Trophoblast cell (in vitro differentiated cells and primary cell): ENCODE measurements around the gene ZNF780B.

Source experiments
- DNase-seq, 2 donors: peaks; one replicate each; pipeline ENCODE4 v3.0.0-alpha.2; 2016
- H2AFZ ChIP-seq: 2 replicates; pipeline ENCODE4 v1.6.1; 2013; ENCODE audit warnings: low read length, moderate library complexity, mild to moderate bottlenecking; ENCODE audit not compliant: insufficient read depth, poor library complexity
- H2AK5ac ChIP-seq: 2 replicates; pipeline ENCODE4 v1.6.1; 2013; ENCODE audit warnings: mild to moderate bottlenecking, low read length
- H2BK120ac ChIP-seq: 2 replicates; pipeline ENCODE4 v1.6.1; 2013; ENCODE audit warnings: low read length, mild to moderate bottlenecking, moderate library complexity; ENCODE audit not compliant: insufficient read depth, poor library complexity
- H2BK12ac ChIP-seq: 2 replicates; pipeline ENCODE4 v1.6.1; 2013; ENCODE audit warnings: mild to moderate bottlenecking, low read length, moderate library complexity
- H2BK5ac ChIP-seq: 2 replicates; pipeline ENCODE4 v1.6.1; 2013; ENCODE audit warnings: low read length, low read depth, moderate library complexity, mild to moderate bottlenecking; ENCODE audit not compliant: poor library complexity
- H3K14ac ChIP-seq: 2 replicates; pipeline ENCODE4 v1.6.1; 2013; ENCODE audit warnings: mild to moderate bottlenecking, low read length
- H3K18ac ChIP-seq: 2 replicates; pipeline ENCODE4 v1.6.1; 2013; ENCODE audit warnings: mild to moderate bottlenecking, low read length
- H3K23ac ChIP-seq: 2 replicates; pipeline ENCODE4 v1.6.1; 2013; ENCODE audit warnings: low read length
- H3K27ac ChIP-seq: 2 replicates; pipeline ENCODE4 v1.5.1; 2013; ENCODE audit warnings: low read depth, mild to moderate bottlenecking, inconsistent platforms, low read length, moderate library complexity
- H3K27me3 ChIP-seq: 2 replicates; pipeline ENCODE4 v1.6.1; 2013; ENCODE audit warnings: inconsistent platforms, mild to moderate bottlenecking, low read length, moderate library complexity; ENCODE audit not compliant: insufficient read depth
- H3K36me3 ChIP-seq, 2 experiments: 1 replicate in 1 of 2; 2 replicates in 1 of 2; pipeline ENCODE4 v1.6.1; 2013; ENCODE audit warnings: low read length in 2 of 2, mild to moderate bottlenecking in 2 of 2, moderate library complexity in 1 of 2; ENCODE audit not compliant: insufficient read depth in 2 of 2, control insufficient read depth in 1 of 2
- H3K4ac ChIP-seq: 2 replicates; pipeline ENCODE4 v1.6.1; 2013; ENCODE audit warnings: low read depth, mild to moderate bottlenecking, low read length, moderate library complexity
- H3K4me1 ChIP-seq, 2 experiments: 1 replicate in 1 of 2; 2 replicates in 1 of 2; pipeline ENCODE4 v1.6.1; 2013; ENCODE audit warnings: low read length in 2 of 2, mild to moderate bottlenecking in 2 of 2, moderate library complexity in 1 of 2; ENCODE audit not compliant: insufficient read depth in 2 of 2, control insufficient read depth in 1 of 2
- H3K4me2 ChIP-seq: 2 replicates; pipeline ENCODE4 v1.6.1; 2013; ENCODE audit warnings: inconsistent platforms, mild to moderate bottlenecking, low read length, moderate library complexity
- H3K4me3 ChIP-seq: 2 replicates; pipeline ENCODE4 v1.5.1; 2013; ENCODE audit warnings: mild to moderate bottlenecking, low read depth, low read length, inconsistent platforms
- H3K79me1 ChIP-seq: one replicate; pipeline ENCODE4 v1.6.1; 2013; ENCODE audit warnings: low read length
- H3K79me2 ChIP-seq: 2 replicates; pipeline ENCODE4 v1.6.1; 2013; ENCODE audit warnings: low read length, mild to moderate bottlenecking; ENCODE audit not compliant: control insufficient read depth, insufficient read depth, poor library complexity
- H3K9ac ChIP-seq: 2 replicates; pipeline ENCODE4 v1.6.1; 2013; ENCODE audit warnings: mild to moderate bottlenecking, low read length
- H3K9me3 ChIP-seq: 2 replicates; pipeline ENCODE4 v1.6.1; 2013; ENCODE audit warnings: low read depth, mild to moderate bottlenecking, control low read depth, inconsistent platforms, low read length; ENCODE audit not compliant: insufficient read depth
- H4K12ac ChIP-seq: 2 replicates; pipeline ENCODE4 v1.6.1; 2013; ENCODE audit warnings: low read depth, mild to moderate bottlenecking, low read length, moderate library complexity
- H4K8ac ChIP-seq: 2 replicates; pipeline ENCODE4 v1.6.1; 2013; ENCODE audit warnings: low read depth, mild to moderate bottlenecking, low read length, moderate library complexity
- H4K91ac ChIP-seq: one replicate; pipeline ENCODE4 v1.6.1; 2013; ENCODE audit warnings: low read depth, mild to moderate bottlenecking, low read length, moderate library complexity
- WGBS: extraction: QIAGEN DNeasy Blood & Tissue Kit; methylation state at CpG from one replicate; pipeline ENCODE4 v1.1.7; 2013; ENCODE audit warnings: missing lambda C conversion rate; ENCODE audit not compliant: insufficient read length, insufficient coverage; ENCODE audit errors: extremely low coverage; 5-methylcytosine and 5-hydroxymethylcytosine counted together

ZNF780B gene

DNA sequence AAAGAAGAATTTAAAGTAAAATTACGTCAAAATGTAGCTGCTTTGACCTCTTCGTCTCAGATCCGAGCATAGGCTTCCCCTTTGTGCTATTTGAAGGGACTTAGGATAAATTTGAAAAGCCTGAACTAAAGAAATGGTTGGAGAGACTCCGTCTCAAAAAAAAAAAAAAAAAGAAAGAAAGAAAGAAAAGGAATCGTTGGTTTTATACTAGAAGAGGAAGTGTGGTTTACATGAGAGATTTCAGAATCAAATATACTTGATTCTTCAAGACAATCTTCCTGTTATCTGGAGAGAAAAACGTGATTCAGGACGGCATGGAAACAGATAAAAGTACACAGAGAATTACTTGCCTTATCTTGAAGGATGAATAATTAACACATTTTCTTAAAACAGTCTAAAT is 474 bp upstream of the ZNF780B start:
- Histone ChIP-seq H2AK5ac (no peak overlapping the region), H3K27me3 (no peaks in the 10 kb centered on the region), H3K4ac (no peak overlapping the region), H4K8ac (peak overlapping the region; percentile 74), H2AFZ (peak overlapping the region; percentile 94), H4K12ac (no peak overlapping the region), H3K79me2 (peaks cover 5% of the 10 kb centered on the region), H3K4me2 (peak overlapping the region; percentile 64), H2BK120ac (no peak overlapping the region), H3K14ac (no peak overlapping the region), H3K4me3 (no peak overlapping the region), H3K4me1 (peaks cover 2 to 4% of the 10 kb centered on the region in 2 experiments), H3K27ac (no peak overlapping the region), H3K18ac (no peak overlapping the region), H4K91ac (no peak overlapping the region), H3K9me3 (no peaks in the 10 kb centered on the region), H2BK5ac (no peak overlapping the region), H3K79me1 (peaks cover 5% of the 10 kb centered on the region), H3K23ac (no peak overlapping the region), H2BK12ac (no peak overlapping the region), H3K36me3 (no peaks in the 10 kb centered on the region), H3K9ac (no peak overlapping the region)
- DNase-seq = no peak
- WGBS = no CpG with 5 or more reads among the region's 7 CpGs

DNA sequence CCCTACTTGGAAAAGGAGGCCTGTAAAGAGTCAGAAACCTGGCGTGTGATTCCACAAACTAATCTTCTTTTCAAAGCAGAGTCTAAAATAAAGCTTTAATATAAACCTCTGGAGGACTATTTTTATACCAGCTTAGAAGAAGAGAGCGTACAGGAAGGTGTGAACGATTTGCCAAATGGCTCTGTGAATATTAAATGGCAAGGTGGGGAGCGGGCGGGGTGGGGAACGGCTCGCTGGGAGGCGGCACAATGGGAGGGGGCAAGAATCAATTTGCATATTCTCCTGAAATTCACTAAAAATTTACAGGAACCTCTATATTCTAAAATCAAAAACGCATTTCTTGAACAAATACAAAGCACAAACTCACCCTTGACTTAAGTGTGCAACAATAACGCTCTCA is 982 bp downstream of the ZNF780B start:
- no peak for DNase-seq
- no peak overlapping the region for H2BK5ac ChIP-seq
- H4K12ac ChIP-seq = no peak overlapping the region
- peak overlapping the region; percentile 64 for H3K4me2 ChIP-seq
- peaks cover 5% of the 10 kb centered on the region for H3K79me2 ChIP-seq
- WGBS = no CpG with 5 or more reads among the region's 10 CpGs
- H3K4ac ChIP-seq = no peak overlapping the region
- H3K9me3 ChIP-seq = peaks cover 4% of the 10 kb centered on the region
- H3K36me3 ChIP-seq = no peaks in the 10 kb centered on the region
- H3K14ac ChIP-seq = no peak overlapping the region
- H2AFZ ChIP-seq = peak overlapping the region; percentile 94
- no peak overlapping the region for H4K91ac ChIP-seq
- H3K18ac ChIP-seq = no peak overlapping the region
- H2BK120ac ChIP-seq = no peak overlapping the region
- H3K4me1 ChIP-seq = peaks cover 2 to 4% of the 10 kb centered on the region in 2 experiments
- no peak overlapping the region for H2AK5ac ChIP-seq
- no peaks in the 10 kb centered on the region for H3K27me3 ChIP-seq
- no peak overlapping the region for H3K9ac ChIP-seq
- H3K23ac ChIP-seq = no peak overlapping the region
- no peak overlapping the region for H4K8ac ChIP-seq
- H3K4me3 ChIP-seq = no peak overlapping the region
- peaks cover 5% of the 10 kb centered on the region for H3K79me1 ChIP-seq
- H3K27ac ChIP-seq = no peak overlapping the region
- H2BK12ac ChIP-seq = no peak overlapping the region

DNA sequence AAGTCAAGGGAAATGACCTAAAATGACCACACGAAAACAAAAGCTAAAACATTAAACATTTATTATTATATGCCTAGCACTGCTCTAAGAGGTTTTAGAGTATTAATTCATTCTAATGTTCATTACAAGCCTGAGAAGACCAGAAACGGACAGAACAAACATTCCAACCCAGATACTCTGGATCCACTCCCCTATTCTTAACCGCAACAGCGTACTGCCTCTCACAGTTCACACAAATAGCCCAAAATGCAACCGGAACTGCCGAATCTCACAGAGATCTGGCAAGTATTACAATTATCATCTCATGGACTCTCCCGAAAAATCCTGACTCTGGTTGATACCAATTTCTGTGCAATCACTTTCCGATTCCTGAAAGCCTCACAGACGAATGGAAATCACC is 1.4 kb downstream of the ZNF780B start:
- peak overlapping the region; percentile 33 for H3K4me2 ChIP-seq

DNA sequence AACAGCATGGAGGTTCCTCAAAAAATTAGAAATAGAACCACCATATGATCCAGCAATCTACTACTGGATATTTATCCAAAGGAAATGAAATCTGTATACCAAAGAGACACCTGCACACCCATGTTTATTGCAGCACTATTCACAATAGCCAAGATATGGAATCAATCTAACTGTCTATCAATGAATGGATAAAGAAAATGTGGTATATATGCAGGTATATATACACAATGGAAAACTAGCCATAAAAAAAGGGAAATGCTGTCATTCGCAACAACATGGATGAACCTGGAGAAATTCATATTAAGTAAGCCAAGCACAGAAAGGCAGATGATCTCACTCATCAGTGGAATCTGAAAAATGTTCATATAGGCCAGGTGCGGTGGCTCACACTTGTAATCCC is 2.5 kb downstream of the ZNF780B start:
- WGBS = no CpG with 5 or more reads among the region's 2 CpGs
- no peak overlapping the region for H4K91ac ChIP-seq

More for the DNA sequence above, 1.4 kb downstream of the ZNF780B start:
- peaks cover 5% of the 10 kb centered on the region for H3K79me1 ChIP-seq
- H4K8ac ChIP-seq = no peak overlapping the region
- H4K91ac ChIP-seq = no peak overlapping the region
- DNase-seq = no peak
- H2AFZ ChIP-seq = no peak overlapping the region
- H3K4ac ChIP-seq = no peak overlapping the region
- H2BK12ac ChIP-seq = no peak overlapping the region
- H3K27ac ChIP-seq = no peak overlapping the region
- peaks cover 2 to 4% of the 10 kb centered on the region in 2 experiments for H3K4me1 ChIP-seq
- H2BK120ac ChIP-seq = no peak overlapping the region
- H3K18ac ChIP-seq = no peak overlapping the region
- H3K9me3 ChIP-seq = peaks cover 4% of the 10 kb centered on the region
- H3K14ac ChIP-seq = no peak overlapping the region
- H2BK5ac ChIP-seq = no peak overlapping the region
- H3K9ac ChIP-seq = no peak overlapping the region
- H3K36me3 ChIP-seq = no peaks in the 10 kb centered on the region
- H4K12ac ChIP-seq = no peak overlapping the region
- H2AK5ac ChIP-seq = no peak overlapping the region
- no peak overlapping the region for H3K23ac ChIP-seq
- peaks cover 5% of the 10 kb centered on the region for H3K79me2 ChIP-seq
- WGBS = no CpG with 5 or more reads among the region's 9 CpGs
- H3K4me3 ChIP-seq = no peak overlapping the region
- H3K27me3 ChIP-seq = no peaks in the 10 kb centered on the region

More for the DNA sequence above, 2.5 kb downstream of the ZNF780B start:
- Histone ChIP-seq H3K4me3 (no peak overlapping the region), H2AFZ (no peak overlapping the region), H3K36me3 (peaks cover 3 to 4% of the 10 kb centered on the region in 2 experiments), H3K18ac (no peak overlapping the region), H2BK5ac (no peak overlapping the region), H2BK120ac (no peak overlapping the region), H3K79me2 (peaks cover 5% of the 10 kb centered on the region), H2AK5ac (no peak overlapping the region), H3K14ac (no peak overlapping the region), H3K27ac (no peak overlapping the region), H3K4me2 (no peak overlapping the region), H3K27me3 (no peaks in the 10 kb centered on the region), H3K9ac (no peak overlapping the region), H3K9me3 (peaks cover 4% of the 10 kb centered on the region), H4K8ac (no peak overlapping the region), H3K4me1 (peaks cover 2 to 4% of the 10 kb centered on the region in 2 experiments), H2BK12ac (no peak overlapping the region), H3K4ac (no peak overlapping the region), H3K23ac (no peak overlapping the region), H3K79me1 (peaks cover 5% of the 10 kb centered on the region), H4K12ac (no peak overlapping the region)
- DNase-seq = peak in 1 of 2 donors; percentile 18
